EL (cell line): ENCODE measurements around the gene GRM3.

Experiments used
- DNase-seq: peaks from one replicate; pipeline ENCODE4 v3.0.0-alpha.2; 2016

GRM3 gene

DNA sequence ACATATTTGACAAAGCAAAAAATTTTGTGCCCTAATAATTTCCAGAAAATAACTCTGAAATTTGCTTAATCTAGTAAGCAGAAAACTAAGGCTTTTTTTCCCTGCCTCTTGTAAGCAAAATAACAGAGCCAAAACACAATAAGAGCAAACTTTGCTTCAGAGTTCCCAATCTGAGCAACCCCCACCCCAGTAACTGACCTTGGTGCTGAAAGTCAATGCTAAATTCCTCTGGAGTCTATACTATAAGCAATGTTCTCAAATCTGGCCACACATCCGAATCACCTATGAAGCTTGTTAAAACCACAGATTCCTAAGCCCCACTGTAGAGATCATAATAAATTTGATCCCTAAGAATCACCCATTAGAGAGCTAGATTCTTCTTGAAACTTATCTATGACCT, 265.2 kb downstream of the GRM3 start:
- no peak for DNase-seq

DNA sequence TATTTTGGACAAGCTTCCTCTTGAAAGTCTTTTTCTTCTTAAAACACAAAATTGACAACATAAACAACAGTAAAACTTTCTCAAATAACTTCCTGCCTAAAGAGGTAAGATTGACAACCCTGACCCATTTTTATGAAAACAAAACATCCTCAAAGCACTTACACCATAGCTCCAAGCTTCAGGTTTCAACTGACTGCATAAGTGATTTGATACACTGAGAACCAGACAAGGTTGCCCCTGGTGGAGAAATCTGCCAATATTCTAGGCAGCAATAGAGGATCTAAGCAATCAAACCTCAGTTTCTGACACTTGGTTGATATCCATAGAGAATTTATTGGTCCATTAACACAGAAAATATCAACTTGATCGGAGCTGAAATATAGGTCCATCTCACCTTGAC, 267.9 kb downstream of the GRM3 start:
- no peak for DNase-seq

DNA sequence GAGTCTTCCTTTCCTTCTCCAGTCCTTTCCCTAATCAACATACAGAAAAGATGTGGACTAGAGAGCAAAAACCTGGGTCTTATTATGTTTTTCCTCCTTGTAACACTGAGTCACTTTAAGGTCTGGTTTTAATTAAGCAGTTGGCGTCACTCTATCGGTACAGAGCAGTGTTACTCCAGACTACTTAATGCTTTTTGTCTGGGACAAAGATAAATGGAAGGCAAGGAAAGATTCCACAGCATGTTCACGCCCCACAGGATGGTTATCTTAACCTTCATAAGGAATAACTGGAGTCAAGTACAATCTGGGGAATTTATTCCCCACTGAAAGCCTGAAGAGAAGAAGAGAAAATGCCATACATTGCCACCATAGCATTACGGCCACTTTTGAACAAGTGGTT, 270.0 kb downstream of the GRM3 start:
- peak; percentile 2 for DNase-seq
